ENCODE results near the gene ACVRL1. TPM values are rescaled to one million over a fixed set of nuclear protein-coding genes. Genes with fewer than 3 reads are reported as not detected.

Gene ACVRL1
- total and polyA plus RNA-seq, 10 of the 15 experiments (the other 5 are each of a cell fraction or from before 2014, with no cell fraction given) = not detected

DNA sequence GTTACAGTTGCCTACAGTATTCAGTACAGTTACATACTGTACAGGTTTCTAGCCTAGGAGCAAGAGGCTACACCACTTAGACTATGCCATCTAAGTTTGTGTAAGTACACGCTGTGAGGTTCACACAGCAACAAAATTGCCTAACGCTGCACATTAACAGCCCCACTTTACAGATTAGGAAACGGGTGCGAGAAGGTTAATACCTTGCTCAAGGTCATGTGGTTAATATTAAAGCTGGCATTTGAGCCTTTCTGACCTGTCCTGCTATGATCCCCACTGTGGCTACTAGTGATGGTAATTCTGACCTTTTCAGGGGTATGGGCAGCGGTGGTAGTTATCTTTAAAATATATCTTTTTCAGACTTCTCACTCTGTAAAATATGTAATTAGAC lies 65.1 kb downstream of the ACVRL1 start:
- ChIA-PET SMC1A (ENCODE audit: uncharacterized antibody, unreplicated experiment) (interaction anchor here (0.9 to 2.3 kb wide), 5 partner anchors 9 to 152 kb away, joined by 3 to 10 read pairs (median 3); no protein-coding TSS in a partner anchor), RAD21 (ENCODE audit: unreplicated experiment) (interaction anchor here (1.6 to 2.5 kb wide), 2 partner anchors 51 to 53 kb away, joined by 3 to 10 read pairs; no protein-coding TSS in a partner anchor), POLR2A (interaction anchor here (1.5 kb wide), 1 partner anchor 10 kb away, joined by 4 read pairs; no protein-coding TSS in a partner anchor), CTCF (interaction anchor here (1.0 to 3.8 kb wide), 6 partner anchors 9 to 146 kb away, joined by 3 to 18 read pairs (median 12); no protein-coding TSS in a partner anchor)
- Histone ChIP-seq H3K79me2 (ENCODE audit: control insufficient read depth, insufficient read depth, low read length) (no peaks in the 10 kb centered on the region), H3K4me2 (ENCODE audit: control insufficient read depth, insufficient read depth) (0 out of 2 replicates have a peak overlapping the region, but pooled peaks have one; percentile 20), H3K27me3 (replicated peaks in 1 of 2; ENCODE audit: control insufficient read depth in 2 of 2, insufficient read depth in 2 of 2, low read length in 1 of 2) (peaks cover 0 to 10% of the 10 kb centered on the region in 2 experiments; a peak in 3 of 4 replicates), H3K4me1 (ENCODE audit: control insufficient read depth, insufficient read depth, low read length) (peaks cover 30% of the 10 kb centered on the region), H3K4me3 (no peak overlapping the region), H3K9me3 (replicated peaks; ENCODE audit: control insufficient read depth, insufficient read depth, low read length) (no peaks in the 10 kb centered on the region), H4K20me1 (ENCODE audit: control insufficient read depth, insufficient read depth) (no peaks in the 10 kb centered on the region; the same call in 1 of the 2 replicates), H2AFZ (ENCODE audit: control insufficient read depth, low read depth, low read length) (no peak overlapping the region), H3K36me3 (ENCODE audit: control insufficient read depth in 2 of 2, insufficient read depth in 2 of 2, low read length in 1 of 2) (no peaks in the 10 kb centered on the region), H3K9ac (ENCODE audit: control insufficient read depth, insufficient read depth, low read length) (no peak overlapping the region), H3K27ac (ENCODE audit: control insufficient read depth, insufficient read depth) (no peak overlapping the region)
- ATAC-seq = no peak
- no peak for FAIRE-seq
- 38% methylated on average over 5 of the region's 5 CpGs for WGBS (ENCODE audit: insufficient coverage, insufficient replicate concordance, low lambda C conversion rate, missing lambda C conversion rate)
- TF ChIP-seq IKZF2 (IDR thresholded peaks at IDR 0.05) (no peak), RAD21 (IDR thresholded peaks at IDR 0.05; ENCODE audit: insufficient read depth, low read depth, low read length) (no peak), POLR2AphosphoS2 (IDR thresholded peaks at IDR 0.05; ENCODE audit: low read depth, low read length) (no peak), ATF7 (IDR thresholded peaks at IDR 0.05; ENCODE audit: low read depth) (no peak), CHD4 (IDR thresholded peaks at IDR 0.05) (no peak), RCOR1 (conservative IDR thresholded peaks at IDR 0.05; ENCODE audit: low read depth, low read length) (no peak)
- TF ChIP-seq, protein P1, sequence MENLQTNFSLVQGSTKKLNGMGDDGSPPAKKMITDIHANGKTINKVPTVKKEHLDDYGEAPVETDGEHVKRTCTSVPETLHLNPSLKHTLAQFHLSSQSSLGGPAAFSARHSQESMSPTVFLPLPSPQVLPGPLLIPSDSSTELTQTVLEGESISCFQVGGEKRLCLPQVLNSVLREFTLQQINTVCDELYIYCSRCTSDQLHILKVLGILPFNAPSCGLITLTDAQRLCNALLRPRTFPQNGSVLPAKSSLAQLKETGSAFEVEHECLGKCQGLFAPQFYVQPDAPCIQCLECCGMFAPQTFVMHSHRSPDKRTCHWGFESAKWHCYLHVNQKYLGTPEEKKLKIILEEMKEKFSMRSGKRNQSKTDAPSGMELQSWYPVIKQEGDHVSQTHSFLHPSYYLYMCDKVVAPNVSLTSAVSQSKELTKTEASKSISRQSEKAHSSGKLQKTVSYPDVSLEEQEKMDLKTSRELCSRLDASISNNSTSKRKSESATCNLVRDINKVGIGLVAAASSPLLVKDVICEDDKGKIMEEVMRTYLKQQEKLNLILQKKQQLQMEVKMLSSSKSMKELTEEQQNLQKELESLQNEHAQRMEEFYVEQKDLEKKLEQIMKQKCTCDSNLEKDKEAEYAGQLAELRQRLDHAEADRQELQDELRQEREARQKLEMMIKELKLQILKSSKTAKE (IDR thresholded peaks at IDR 0.05; ENCODE audit: low read depth, poor library complexity, severe bottlenecking) = no peak
- intact Hi-C loops (cut with micrococcal nuclease; ENCODE audit: unreplicated experiment) = no loop called here
- DNase-seq (ENCODE audit: low read depth, low spot score) = no peak
- no TSS peak for BruUV-seq (replicated peaks)
- in situ Hi-C loops (cut with MboI) = no loop called here

Data from GM12878 (cell line).